GM12872 (cell line): Measurements from ENCODE around the gene NXT1.

Experiments
- TF ChIP-seq, protein P1 (sequence below): IDR thresholded peaks from 3 replicates; pipeline ENCODE4 v1.5.1; 2011; ENCODE audit warnings: low read depth, mild to moderate bottlenecking, low read length, moderate library complexity; ENCODE audit not compliant: insufficient read depth

The NXT1 gene

DNA sequence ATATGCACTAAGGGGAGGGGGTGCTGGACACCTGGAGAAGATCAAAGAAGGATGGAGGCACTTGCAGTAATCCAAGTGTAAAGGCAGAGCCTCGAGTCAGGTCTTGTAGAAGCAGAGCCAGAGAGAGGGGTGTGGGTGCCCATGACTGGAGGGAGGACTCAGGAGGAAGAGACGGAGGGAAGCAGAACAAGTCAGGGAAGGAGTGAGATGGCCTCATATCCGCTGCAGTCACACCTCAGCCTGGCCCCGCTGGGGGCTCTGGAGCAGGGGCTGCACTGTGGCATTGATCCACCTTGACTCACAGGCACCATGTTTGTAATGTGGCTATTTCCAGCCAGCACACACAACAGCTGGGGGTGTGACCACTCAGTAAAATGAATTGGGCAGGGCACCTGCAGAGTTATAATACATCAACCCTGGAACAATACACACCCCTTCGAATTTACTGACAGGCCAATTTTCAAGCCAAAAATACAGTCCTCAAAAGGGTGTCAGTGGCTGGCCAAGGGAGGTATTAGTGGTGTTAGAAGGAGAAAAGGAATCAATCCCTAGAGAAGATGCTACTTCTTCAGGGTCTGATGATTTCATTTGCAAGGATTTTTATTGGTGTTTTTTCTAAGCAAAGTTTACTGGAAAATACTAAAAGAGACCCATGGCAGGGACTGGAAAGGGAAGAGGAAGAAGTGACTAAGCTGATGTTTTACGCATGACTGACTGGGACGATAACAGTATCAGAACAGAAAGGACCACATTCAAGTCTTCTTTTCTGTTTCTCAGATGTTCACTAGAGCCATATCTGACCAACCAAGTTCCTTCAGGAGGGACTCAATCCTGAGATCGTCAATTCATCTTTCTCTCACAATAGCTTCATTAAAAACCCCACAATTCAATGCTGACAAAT lies 18.9 kb upstream of the NXT1 start:
- TF ChIP-seq, protein P1, sequence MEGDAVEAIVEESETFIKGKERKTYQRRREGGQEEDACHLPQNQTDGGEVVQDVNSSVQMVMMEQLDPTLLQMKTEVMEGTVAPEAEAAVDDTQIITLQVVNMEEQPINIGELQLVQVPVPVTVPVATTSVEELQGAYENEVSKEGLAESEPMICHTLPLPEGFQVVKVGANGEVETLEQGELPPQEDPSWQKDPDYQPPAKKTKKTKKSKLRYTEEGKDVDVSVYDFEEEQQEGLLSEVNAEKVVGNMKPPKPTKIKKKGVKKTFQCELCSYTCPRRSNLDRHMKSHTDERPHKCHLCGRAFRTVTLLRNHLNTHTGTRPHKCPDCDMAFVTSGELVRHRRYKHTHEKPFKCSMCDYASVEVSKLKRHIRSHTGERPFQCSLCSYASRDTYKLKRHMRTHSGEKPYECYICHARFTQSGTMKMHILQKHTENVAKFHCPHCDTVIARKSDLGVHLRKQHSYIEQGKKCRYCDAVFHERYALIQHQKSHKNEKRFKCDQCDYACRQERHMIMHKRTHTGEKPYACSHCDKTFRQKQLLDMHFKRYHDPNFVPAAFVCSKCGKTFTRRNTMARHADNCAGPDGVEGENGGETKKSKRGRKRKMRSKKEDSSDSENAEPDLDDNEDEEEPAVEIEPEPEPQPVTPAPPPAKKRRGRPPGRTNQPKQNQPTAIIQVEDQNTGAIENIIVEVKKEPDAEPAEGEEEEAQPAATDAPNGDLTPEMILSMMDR = no peak

DNA sequence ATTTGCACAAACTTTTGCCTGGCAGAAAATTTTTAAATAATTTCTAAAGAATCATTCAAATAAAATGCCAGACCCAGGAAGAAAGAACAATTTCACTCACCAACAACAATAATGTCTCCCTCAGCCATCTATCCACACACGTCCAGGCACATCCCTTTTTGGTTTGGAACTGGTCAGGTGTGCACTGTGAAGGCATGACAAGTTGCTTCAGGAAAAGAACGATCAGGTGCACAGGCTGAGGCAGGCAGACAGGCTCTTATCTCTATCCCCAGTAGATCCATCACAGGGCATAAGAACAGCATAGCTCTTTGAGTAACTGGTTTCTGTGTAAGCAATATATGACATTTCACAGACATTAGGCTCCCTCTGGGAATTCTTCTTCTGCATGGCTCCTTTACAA lies 18.1 kb upstream of the NXT1 start:
- TF ChIP-seq, protein P1 = no peak

DNA sequence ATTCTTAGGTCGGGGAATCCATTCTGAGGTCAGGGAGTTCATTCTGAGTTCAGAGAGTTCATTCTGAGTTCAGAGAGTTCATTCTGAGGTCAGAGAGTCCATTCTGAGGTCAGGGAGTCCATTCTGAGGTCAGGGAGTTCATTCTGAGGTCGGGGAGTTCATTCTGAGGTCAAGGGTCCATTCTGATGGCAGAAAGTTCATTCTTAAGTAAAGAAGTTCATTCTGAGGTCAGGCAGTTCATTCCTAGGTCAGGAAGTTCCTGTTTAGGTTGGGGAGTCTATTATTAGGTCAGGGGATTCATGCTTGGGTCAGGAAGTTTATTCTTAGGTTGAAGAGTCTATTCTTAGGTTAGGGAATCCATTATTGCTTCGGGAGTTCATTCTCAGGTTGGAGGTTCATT lies 16.5 kb upstream of the NXT1 start:
- TF ChIP-seq, protein P1 = no peak

DNA sequence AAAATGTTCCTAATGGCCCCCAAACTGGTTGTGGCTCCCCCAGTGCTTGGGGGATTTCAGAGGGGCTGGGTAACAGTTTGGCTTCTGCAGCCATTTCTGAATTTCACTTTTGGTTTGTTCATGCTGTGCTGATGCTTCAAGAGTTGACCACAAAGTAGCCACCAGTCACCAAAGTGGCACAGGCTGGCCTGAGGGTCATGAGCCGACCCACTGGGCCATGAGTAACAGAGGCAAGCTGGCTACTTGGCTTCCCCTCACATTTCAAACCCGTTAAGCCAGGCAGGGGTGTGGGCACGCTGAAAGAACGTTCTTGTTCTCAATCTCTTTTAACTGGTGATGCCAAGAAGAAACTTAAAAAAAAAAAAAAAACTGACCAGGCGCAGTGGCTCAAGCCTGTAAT lies 15.1 kb upstream of the NXT1 start:
- TF ChIP-seq, protein P1 = no peak

DNA sequence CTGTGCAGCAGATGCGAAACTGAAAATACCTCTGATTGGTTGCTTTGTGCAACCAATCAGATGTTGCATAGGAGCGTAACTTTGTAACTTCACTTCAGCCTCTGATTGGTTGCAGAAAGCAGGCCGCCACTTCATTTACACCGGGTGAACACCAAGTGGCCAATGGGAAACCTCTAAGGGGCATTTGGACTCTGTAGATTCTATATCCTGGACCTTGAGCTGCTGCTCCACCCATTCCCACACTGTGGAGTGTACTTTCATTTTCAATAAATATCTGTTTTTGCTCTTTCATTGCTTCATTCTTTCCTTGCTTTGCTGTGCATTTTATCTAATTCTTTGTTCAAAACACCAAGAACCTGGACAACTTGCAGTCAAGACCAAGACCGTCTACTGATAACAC lies 14.1 kb upstream of the NXT1 start:
- TF ChIP-seq, protein P1 = no peak

DNA sequence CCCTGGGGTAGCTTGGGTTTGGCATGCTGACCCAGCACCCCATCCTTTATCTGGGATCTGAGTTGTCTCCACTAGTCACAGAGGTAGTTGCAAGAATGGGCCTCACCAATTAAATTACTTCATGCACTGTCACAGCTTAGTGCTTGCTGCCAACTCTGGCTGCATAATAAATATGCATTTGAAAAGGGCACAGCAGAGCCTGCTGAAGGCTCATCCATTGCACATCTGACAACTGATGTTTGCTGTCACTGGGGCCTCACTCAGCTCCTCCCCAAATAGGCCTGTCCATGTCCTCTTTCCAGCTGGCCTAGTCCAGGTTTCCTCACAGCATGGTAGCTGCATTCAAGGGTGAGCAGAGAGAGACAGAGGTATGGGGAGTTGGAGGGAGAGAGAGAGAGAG lies 13.3 kb upstream of the NXT1 start:
- TF ChIP-seq, protein P1 = no peak

DNA sequence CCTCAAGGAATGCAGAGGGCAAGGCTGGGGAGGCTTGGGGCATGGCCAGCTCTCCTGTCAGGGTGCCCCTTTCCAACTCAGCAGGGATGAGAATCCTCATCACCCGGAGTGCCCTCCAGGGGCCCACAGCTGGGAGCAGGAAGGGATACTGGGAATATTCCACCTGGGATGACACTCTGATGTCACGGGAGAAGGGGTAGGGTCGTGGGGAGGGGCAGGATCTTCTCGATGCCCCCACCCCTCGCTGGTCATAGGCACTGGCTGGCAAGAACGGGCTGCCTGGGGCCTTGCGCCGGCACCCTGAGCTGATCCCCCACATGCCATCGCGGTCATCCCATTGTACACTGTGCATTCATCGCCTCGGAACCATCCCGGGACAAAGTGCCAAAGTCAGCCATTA lies 10.6 kb upstream of the NXT1 start:
- TF ChIP-seq, protein P1 = no peak
